ENCODE results near the gene PXT1.
"Not testable (repeated sequence)": the region's sequence is repeated elsewhere in the genome, so short reads cannot be mapped to it uniquely, and the experiment has no call there.

The PXT1 gene

GRCh38 chr6:36370638-36371037 lies 72.0 kb downstream of the PXT1 start:
- no peak for DNase-seq (ENCODE audit: low read depth in 1 of 2, low spot score in 1 of 2)

GRCh38 chr6:36368921-36369865 lies 73.5 kb downstream of the PXT1 start:
- DNase-seq (ENCODE audit: low read depth in 1 of 2, low spot score in 1 of 2): no peak

- DNase-seq (ENCODE audit: low read depth in 1 of 2, low spot score in 1 of 2): no peak
Observed at GRCh38 chr6:36368421-36368820, 74.2 kb downstream of the PXT1 start.

GRCh38 chr6:36367743-36368142 lies 74.9 kb downstream of the PXT1 start:
- DNase-seq (ENCODE audit: low read depth in 1 of 2, low spot score in 1 of 2): no peak

- no peak for DNase-seq (ENCODE audit: low read depth in 1 of 2, low spot score in 1 of 2)
Observed at GRCh38 chr6:36364669-36365479, 77.8 kb downstream of the PXT1 start.

- DNase-seq (ENCODE audit: low read depth in 1 of 2, low spot score in 1 of 2): not testable (repeated sequence)
Observed at GRCh38 chr6:36364061-36364635, 78.5 kb downstream of the PXT1 start.

GRCh38 chr6:36363371-36363752 lies 79.3 kb downstream of the PXT1 start:
- not testable (repeated sequence) for DNase-seq (ENCODE audit: low read depth in 1 of 2, low spot score in 1 of 2)

GRCh38 chr6:36362551-36363370 lies 79.9 kb downstream of the PXT1 start:
- no peak for DNase-seq (ENCODE audit: low read depth in 1 of 2, low spot score in 1 of 2)

GRCh38 chr6:36361071-36361470 lies 81.6 kb downstream of the PXT1 start:
- DNase-seq (ENCODE audit: low read depth in 1 of 2, low spot score in 1 of 2): no peak

GRCh38 chr6:36360241-36361054 lies 82.2 kb downstream of the PXT1 start:
- peak; percentile 25 to 42 for DNase-seq (ENCODE audit: low read depth in 1 of 2, low spot score in 1 of 2)

GRCh38 chr6:36358226-36358915 lies 84.3 kb downstream of the PXT1 start:
- DNase-seq (ENCODE audit: low read depth in 1 of 2, low spot score in 1 of 2): no peak

- no peak for DNase-seq (ENCODE audit: low read depth in 1 of 2, low spot score in 1 of 2)
Observed at GRCh38 chr6:36357872-36358225, 84.8 kb downstream of the PXT1 start.

- no peak for DNase-seq (ENCODE audit: low read depth in 1 of 2, low spot score in 1 of 2)
Observed at GRCh38 chr6:36355819-36356218, 86.8 kb downstream of the PXT1 start.

GRCh38 chr6:36353411-36353915 lies 89.2 kb downstream of the PXT1 start:
- no peak for DNase-seq (ENCODE audit: low read depth in 1 of 2, low spot score in 1 of 2)

- DNase-seq (ENCODE audit: low read depth in 1 of 2, low spot score in 1 of 2): no peak
Observed at GRCh38 chr6:36352477-36353157, 90.0 kb downstream of the PXT1 start.

- no peak for DNase-seq (ENCODE audit: low read depth in 1 of 2, low spot score in 1 of 2)
Observed at GRCh38 chr6:36350681-36351571, 91.7 kb downstream of the PXT1 start.

- no peak for DNase-seq (ENCODE audit: low read depth in 1 of 2, low spot score in 1 of 2)
Observed at GRCh38 chr6:36350082-36350481, 92.6 kb downstream of the PXT1 start.

GRCh38 chr6:36349240-36349639 lies 93.4 kb downstream of the PXT1 start:
- no peak for DNase-seq (ENCODE audit: low read depth in 1 of 2, low spot score in 1 of 2)

All from stimulated activated CD4-positive, alpha-beta T cell treated with anti-CD3 and anti-CD28 coated beads, Interleukin-15, amount 100 ng/mL, for 1 hour (primary cell).